Activated gamma-delta T cell treated with Interleukin-2 at 50 U/mL for 16 hours (primary cell): Measurements from ENCODE around the gene TBC1D4.
"Not testable (repeated sequence)": the region's sequence is repeated elsewhere in the genome, so short reads cannot be mapped to it uniquely, and the experiment has no call there.

Experiments
- DNase-seq: peaks from one replicate; pipeline ENCODE4 v3.0.0-alpha.2; 2020

TBC1D4 gene

DNA sequence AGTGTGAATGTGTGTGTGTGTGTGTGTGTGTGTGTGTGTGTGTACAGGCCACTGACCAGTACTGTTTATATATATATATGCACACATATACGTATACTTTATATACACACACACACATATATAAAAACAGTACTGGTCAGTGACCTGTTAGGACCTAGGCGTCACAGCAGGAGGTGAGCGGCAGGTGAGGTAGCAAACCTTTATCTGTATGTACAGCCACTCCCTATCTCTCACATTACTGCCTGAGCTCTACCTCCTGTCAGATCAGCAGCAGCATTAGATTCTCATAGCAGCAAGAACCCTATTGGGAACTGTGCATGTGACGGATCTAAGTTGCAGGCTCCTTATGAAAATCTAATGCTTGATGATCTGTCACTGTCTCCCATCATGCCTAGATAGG lies 34.5 kb downstream of the TBC1D4 start:
- no peak for DNase-seq

DNA sequence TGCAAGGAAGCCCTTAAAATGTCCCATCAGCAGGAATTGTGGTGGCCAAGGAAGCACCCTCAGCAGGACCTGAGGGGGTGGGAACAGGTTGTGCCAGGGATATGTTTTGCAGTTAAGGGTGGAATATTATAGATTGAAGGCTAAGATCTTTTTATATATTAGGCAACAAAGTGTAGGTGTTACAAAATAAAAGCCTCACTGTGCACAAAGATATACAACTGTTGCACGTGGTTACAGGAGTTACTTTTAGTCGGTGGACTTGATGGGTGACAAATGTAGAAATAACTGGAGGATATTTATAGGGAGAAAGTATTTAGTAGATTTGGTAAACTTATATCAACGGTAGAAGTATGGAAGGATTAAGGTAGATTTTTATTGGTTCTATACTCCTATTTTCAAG lies 35.1 kb downstream of the TBC1D4 start:
- no peak for DNase-seq

DNA sequence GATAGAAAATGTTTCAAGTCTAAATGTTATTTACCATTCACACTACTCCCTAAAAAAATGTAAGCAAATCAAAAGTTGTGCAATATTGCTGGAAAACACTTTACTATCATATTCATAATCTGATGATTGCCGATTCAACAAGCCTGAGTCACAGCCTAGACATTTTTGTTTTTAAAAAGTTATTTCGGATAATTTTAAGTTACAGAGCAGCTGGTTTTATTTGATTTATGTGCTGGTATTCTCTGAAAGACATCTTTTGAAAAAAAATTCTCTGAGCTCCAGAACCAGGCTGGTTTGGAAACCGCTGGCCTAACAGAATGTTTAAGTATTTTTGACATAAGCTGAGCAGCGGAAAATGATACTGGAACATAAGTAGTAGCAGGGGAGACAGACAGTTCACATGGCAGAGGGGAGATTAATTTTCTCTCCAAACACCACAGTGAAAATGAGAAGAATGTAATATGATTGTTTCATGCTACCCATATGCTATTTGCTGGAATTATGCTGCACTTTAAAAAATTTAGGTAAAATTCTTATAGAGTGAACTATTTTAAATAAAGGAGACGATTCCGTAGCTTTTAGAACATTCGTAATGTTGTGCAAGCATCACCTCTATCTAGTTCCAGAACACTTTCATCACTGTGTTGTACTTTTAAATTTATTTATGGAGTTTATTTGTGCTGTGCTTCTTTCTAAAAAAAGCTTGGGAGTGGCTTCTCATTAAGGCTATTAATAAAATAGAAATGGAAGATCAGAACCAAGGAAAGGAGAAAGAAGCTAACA lies 36.1 kb downstream of the TBC1D4 start:
- DNase-seq: no peak

DNA sequence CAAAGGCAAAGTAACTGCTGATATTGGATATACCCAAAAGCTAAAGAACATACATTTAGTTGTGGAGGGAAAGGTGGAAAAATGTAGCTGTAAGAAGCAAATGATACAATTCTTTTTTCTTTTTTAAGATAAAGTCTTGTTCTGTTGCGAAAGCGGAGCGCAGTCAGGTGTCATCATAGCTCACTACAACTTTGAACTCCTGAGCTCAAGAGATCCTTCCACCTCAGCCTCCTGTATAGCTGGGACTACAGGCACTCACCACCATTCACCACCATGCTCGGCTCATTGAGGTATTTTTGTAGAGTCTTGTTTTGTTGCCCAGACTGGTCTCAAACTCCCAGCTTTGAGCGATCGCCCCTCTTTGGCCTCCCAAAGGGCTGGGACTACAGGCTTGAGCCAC lies 38.0 kb downstream of the TBC1D4 start:
- DNase-seq: no peak

DNA sequence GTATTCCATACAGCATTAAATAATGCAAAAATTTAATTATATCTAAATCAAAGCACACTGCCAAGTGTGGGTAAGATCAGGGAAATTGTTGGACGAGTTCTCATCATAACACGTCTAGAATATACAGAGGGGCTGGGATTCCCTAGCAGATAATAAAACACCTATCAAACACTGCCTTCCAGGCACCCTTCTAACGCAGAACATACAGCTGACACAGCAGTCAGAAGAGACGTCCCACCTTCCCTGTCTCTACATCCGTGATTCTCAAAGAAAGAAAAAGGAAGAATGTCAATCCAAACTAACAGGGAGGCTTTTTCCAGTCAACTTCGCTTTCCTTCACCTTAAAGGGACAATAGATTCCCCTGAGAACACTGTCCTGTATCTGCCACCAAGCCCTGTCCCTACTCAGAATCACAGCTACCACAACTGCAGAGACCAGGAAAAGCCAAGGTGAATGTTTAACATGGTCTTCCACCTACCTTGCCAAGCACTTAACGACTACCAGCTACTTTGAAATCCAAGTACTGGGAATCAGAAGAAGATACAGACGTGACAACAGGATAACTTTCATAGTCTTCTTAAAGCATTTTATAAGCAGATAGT lies 38.5 kb downstream of the TBC1D4 start:
- DNase-seq: no peak

DNA sequence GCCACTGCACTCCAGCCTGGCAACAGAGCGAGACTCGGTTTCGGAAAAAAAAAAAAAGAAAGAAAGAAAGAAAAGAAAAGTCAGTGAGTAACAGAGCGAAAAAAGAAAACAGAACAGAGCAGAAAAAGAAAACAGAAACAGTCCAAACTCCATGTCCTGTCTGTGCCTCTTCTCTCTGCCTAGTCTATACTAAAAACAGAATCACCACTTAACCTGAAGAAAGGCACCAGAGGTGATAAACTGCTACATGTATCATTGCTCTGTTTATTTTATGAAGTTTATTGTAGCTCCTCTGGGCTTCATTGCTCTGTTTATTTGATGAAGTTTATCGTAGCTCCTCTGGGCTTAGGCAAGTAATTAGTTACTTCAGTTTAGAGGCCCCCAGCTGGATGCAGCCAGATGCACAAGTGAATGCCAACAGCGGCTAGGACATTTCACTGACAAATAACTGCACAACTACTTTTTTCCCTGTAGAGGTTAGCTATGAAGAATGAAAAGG lies 39.2 kb downstream of the TBC1D4 start:
- no peak for DNase-seq

DNA sequence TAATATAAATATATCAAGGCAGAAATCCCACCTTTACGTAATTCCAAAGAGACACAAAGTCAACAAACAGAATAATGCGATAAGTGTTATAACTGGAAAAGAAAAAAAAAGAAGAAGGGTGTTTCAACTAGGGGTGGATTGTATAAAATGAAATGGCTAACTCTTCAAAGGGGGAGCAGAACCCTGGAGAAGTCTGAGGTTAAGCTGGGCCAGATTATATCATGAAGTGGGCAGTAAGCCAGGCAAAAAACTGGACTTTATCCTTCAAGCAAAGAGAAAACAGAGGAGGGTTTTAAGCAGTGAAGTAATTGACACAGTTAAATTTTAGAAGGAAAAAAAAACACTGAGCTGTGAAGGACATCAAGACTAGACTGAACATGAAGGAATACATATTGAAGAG lies 41.9 kb downstream of the TBC1D4 start:
- DNase-seq: no peak

DNA sequence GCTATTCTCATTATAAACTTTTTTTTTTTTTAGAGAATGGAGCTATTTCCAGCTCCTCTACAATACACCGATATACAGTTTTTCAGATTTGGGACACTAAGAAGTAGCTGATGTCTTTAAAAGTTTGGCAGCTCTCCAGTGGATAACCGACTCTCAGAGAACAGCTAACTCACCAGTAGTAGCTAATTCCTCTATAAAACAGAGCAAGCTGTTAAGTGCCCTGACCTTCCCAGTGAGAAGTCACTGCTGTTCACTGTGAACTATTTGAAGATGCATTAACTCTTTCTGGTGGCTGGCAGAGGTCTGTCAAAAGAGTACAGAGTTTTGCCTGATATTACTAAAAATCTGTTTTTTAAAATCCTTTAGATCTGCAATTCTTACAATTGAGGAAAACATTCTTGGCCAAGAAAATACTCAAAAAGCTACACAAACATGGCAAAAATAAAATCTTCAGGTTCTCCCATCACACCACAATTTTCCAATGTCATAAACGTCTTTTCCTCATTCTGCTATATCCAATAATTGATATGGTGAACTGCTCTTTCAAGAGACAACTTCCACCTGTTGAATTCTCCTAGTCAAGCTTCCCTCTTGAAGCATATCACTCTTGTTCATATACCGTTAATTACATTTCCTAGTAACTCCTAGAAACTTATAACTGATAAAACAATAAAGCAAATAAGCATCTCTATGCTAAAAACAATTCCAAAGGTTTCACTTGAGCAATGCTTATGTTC lies 44.2 kb downstream of the TBC1D4 start:
- no peak for DNase-seq

DNA sequence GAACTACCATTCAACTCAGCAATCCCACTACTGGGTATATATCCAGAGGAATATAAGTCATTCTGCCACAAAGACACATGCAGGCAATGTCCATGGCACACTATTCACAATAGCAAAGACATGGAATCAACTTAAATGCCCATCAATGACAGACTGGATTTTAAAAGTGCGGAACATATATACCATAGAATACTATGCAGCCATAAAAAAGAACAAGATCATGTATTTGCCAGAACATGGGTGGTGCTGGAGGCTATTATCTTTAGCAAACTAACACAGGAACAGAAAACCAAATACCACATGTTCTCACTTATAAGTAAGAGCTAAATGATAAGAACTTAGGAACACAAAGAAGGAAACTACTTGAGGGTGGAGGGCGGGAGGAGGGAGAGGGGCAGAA lies 47.8 kb downstream of the TBC1D4 start:
- not testable (repeated sequence) for DNase-seq

DNA sequence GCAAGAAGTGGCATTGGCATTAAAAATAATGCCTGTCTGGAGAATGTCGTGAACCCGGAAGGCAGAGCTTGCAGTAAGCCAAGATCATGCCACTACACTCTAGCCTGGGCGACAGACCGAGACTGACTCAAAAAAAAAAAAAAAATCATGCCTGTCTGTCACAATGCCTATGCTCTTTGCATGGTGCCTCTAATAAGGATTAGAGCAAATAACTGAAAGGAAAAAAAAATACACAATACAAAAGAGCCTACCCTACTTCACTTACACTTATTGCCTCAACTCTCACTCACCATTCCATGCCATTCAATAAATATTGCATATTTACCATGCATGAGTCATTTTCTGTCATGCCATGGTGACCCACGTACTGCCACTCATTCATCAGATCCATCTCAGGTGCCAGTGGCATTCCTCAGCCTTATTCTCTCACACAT lies 49.1 kb downstream of the TBC1D4 start:
- DNase-seq: no peak

DNA sequence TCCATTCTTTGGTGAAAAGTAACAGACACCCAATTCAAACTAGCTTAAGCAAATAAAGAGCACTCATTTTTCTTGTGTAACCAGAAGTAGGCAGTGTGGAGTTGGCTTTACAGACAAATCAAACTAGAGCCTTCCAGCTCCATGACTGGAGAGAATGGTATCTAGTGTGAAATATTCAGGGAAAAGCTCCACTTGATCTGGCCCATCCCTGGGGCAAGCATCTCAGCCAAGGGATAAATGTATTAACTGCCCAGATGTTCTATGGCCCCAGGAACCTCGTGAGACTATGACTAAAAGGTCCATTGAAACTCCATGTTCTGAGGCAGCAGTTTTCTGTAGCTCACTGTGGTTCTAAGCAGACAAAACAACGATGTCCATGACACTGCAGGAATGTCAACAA lies 49.9 kb downstream of the TBC1D4 start:
- no peak for DNase-seq

DNA sequence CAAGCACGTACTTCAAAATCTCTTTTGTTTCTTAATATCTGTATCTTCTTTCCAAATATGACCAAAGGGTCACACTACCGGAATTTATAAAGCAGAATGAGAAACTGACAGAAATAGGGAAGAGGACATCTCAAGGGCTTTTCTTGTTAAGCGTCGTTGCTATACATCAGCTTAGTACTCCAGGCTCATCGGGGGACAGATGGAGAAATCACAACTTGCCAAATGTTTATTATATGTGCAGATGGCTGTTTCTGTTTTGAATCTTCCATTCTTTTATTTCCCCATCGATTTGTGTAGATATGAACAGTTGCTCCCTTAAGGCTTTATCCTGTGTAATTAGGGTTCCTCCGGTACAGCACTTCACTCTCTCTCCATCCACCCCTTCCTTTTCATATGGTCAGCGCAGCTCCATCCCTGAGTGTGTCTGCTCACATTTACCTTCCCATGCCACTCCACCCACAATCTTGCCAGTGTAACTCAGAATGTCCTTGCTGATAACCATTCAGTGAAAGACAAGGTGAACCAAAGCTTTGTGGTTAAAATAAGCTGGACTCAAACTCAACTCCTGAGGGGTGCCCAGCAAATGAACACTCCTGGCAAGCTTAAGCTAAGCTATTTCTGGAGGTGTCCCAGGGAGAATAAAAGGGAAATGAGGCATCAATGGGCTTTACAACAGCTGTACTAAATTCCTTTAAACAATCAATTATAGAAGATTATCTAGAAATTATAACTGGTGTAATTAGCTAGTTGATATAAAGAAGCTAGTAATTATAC lies 51.3 kb downstream of the TBC1D4 start:
- DNase-seq: no peak

DNA sequence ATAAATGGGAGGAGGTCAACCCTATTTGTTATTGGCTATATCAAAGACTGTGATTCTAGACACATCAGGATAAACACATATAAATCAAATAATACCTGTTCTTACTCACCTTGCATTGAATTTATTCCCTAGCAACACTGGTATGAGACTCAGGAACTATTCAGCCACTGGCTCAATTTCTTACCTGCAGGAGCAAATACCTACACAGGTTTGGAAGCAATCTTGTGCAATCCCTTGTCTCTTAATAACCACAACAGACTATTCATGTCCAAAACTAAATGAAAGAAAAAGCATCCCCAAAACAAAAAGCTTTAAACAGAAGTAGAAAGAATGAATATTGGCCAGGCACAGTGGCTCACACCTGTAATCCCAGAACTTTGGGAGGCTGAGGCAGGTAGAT lies 55.5 kb downstream of the TBC1D4 start:
- no peak for DNase-seq

DNA sequence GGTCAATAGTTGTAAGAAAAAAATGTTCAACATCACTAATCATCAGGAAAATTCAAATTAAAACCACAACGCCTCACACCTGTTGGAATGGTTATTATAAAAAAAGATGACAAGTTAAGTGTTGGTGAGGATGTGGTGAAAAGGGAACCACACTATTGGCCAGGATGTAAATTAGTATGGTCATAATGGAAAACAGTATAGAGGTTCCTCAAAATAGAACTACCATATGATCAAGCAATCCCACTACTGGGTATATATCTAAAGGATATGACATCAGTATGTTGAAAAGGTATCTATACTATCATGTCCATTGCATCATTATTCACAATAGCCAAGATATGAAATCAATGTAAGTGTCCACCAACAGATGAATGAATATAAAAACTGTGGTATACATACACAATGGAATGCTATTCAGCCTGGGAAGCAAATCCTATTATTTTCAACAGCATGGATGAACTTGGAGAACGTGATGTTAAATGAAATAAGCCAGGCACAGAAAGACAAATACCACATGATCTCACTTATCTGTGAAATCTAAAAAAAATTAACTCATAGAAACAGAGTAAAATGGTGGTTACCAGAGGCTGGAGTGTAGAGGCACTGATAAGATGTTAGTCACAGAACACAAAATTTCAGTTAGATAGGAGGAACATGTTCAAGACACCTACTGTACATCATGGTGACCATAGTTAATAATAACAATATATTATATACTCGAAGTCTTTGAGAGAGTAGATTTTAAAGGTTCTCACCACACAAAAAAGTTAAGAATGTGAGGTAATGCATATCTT lies 56.6 kb downstream of the TBC1D4 start:
- DNase-seq: no peak

DNA sequence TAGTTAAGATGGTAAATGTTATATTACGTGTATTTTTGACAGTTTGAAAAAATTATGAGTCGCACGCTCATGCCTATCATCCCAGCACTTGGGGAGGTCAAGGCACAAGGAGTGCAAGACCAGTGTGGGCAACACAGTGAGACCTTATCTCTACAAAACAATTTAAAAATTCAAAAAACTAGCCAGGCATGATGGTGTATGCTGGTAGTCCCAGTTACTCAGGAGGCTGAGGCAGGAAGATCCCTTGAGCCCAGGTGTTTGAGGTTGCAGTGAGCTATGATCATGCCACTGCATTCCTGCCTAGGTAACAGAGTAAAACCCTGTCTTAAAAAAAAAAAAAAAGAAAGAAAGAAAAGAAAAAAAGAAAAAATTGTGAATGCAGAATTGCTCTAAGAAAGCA lies 58.0 kb downstream of the TBC1D4 start:
- DNase-seq: no peak

DNA sequence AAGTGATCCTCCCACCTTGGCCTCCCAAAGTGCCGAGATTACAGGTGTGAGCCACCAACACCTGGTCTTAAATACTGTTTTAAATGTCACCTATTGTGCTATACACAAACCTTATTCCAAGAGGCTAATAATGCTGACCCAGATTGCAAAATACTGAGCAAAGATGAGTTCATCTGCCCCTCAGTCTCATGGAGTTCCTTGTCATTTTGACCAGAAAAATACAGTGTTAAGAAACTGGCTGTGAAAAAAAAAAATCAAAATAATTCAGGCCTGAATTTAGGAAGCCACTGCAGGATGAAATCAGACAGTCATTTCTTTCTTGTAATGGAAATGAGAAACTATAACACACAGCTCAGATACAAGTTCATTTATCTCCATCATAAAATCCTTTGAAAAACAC lies 59.9 kb downstream of the TBC1D4 start:
- no peak for DNase-seq

DNA sequence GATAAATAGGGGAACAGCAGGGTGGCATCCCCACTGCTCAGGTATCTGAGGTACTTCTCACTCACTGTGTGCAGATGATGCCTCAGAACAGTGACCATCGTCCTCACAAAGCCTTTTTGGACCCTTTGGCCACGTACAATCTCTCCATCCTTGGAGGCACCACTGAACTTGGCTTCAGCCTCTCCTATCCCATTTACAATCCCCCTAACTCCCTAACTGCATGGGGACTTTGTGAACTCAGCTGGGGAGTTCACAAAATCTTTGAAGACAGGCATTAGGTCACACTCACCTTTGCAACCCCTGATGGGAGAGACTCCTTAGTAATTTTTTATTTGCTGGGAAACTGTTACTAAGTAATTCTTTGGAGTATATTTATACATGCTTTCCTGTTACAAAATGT lies 60.8 kb downstream of the TBC1D4 start:
- no peak for DNase-seq

DNA sequence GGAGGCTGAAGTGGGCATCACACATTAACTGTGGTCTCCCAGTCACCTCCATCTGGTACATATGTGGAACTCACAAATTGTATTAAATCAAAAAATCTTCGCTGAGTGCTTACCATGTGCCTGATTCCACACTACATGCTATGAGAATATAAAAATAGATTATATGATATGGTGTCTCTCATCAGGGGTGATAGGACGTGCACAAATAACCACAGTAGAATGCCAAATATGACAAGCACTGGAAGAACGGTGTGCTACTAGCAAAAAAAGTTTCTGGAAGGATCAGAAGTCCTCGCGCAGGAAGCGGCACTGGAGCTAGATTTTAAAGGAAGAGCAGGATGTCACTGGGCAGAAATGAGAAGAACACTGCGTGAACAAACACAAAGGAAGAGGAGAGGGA lies 62.3 kb downstream of the TBC1D4 start:
- no peak for DNase-seq

DNA sequence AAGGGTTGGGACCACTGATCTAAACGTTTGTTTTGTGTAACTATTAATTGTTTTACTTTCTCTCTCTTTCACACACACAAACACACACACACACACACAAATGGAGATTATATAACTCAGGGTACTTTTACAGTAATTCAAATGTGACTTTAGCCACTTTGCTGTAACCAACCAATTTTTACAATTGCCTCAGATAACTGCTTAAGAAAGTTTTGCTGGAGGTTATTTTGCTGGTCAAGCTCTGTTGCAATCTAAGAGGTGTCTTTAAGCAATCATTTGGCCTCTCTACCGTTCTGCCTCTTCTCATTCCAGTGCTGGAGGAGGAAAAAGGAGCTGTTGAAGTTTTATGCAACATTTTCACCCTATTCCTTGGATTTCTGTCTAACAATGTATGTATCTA lies 63.0 kb downstream of the TBC1D4 start:
- no peak for DNase-seq

DNA sequence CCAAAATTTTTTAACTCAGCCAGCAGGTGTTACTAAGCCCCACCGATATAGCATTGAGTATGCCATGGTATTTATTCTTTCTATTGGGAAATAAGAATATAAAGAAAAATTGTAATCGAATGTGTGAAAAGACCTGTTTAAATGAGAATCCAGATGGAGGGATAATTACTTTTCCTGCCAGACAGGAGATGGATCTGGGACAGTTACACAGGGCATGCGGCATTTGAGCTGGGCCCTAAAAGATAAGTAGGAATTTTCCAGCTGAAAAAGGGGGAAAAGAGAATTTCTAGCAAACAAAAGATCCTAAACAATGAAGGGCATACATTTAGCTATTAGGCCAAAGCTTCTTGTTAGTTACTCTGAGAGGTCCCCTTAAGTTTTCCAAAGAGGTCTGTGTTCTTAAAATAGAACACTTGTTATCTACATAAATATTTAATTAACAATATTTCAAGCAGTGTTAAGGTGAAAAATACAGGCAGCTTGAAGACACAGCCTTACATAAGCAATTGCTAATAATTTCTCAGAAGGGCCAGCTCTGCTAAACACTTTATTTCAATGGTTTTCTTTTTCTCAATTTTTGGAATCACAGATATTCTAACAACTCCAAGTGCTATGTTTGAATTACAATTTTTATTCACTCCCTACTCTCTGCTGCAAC lies 63.7 kb downstream of the TBC1D4 start:
- DNase-seq: no peak

DNA sequence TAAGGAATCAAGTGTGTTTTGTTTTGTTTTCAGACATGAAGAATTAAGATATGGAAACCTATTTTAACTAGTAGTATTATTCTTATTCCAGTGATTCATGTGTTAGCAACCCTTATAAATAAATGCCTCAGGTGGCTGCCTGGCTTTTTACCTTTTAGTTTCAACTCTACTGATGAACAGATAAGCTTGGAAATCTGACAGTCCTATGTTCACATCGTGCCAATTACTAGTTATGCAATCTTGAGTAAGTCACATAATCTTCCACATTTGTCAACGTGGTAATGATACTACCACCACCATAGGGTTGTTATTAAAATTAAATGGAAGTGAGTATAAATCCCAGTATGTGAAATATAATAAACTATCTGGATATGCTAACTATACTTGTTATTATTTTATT lies 64.3 kb downstream of the TBC1D4 start:
- DNase-seq: no peak

DNA sequence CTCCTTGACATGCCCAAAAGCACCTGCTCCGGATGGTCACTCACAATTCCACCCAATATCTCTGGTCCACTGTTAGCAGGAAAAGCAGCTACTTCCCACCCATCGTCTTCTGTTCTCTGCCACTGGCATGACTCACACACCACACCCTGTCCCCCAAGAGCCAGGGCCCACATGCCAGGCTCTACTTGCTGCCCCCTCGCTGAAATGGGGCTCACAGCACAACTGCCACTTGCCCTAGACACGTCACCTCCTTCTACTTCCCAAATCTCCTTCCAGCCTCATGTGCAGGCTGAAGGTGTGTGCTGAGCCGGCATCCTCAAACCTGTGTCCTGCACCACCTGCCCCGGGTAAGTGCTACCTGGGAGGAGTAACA lies 65.0 kb downstream of the TBC1D4 start:
- no peak for DNase-seq
